ENCODE results near the gene OGDHL.
"Not testable (repeated sequence)": the region's sequence is repeated elsewhere in the genome, so short reads cannot be mapped to it uniquely, and the experiment has no call there.

OGDHL gene

GRCh38 chr10:49758249-49758930, 3.7 kb downstream of the OGDHL start:
- no peak for TF ChIP-seq CTCF (conservative IDR thresholded peaks at IDR 0.05; ENCODE audit: low read depth, low read length)
- no peak for DNase-seq (ENCODE audit: low read depth)
- H3K4me3 ChIP-seq (ENCODE audit: low read depth, low read length): no peak overlapping the region

- DNase-seq (ENCODE audit: low read depth): no peak
- no peak overlapping the region for H3K4me3 ChIP-seq (ENCODE audit: low read depth, low read length)
- TF ChIP-seq CTCF (conservative IDR thresholded peaks at IDR 0.05; ENCODE audit: low read depth, low read length): no peak
These were observed 5.5 kb downstream of the OGDHL start for GRCh38 chr10:49756641-49757040.

- no peak for TF ChIP-seq CTCF (conservative IDR thresholded peaks at IDR 0.05; ENCODE audit: low read depth, low read length)
- no peak overlapping the region for H3K4me3 ChIP-seq (ENCODE audit: low read depth, low read length)
- no peak for DNase-seq (ENCODE audit: low read depth)
These were observed 6.1 kb downstream of the OGDHL start for GRCh38 chr10:49756031-49756430.

GRCh38 chr10:49754951-49755350, 7.2 kb downstream of the OGDHL start:
- not testable (repeated sequence) for H3K4me3 ChIP-seq (ENCODE audit: low read depth, low read length); DNase-seq (ENCODE audit: low read depth)

- H3K4me3 ChIP-seq (ENCODE audit: low read depth, low read length): no peak overlapping the region
- no peak for DNase-seq (ENCODE audit: low read depth)
- no peak for TF ChIP-seq CTCF (conservative IDR thresholded peaks at IDR 0.05; ENCODE audit: low read depth, low read length)
These were observed 9.5 kb downstream of the OGDHL start for GRCh38 chr10:49752584-49752983.

GRCh38 chr10:49751636-49752510, 10.2 kb downstream of the OGDHL start:
- no peak overlapping the region for H3K4me3 ChIP-seq (ENCODE audit: low read depth, low read length)
- no peak for TF ChIP-seq CTCF (conservative IDR thresholded peaks at IDR 0.05; ENCODE audit: low read depth, low read length)

GRCh38 chr10:49751216-49751615, 10.9 kb downstream of the OGDHL start:
- no peak overlapping the region for H3K4me3 ChIP-seq (ENCODE audit: low read depth, low read length)
- TF ChIP-seq CTCF (conservative IDR thresholded peaks at IDR 0.05; ENCODE audit: low read depth, low read length): no peak
- DNase-seq (ENCODE audit: low read depth): no peak

More at GRCh38 chr10:49751636-49752510, 10.2 kb downstream of the OGDHL start:
- DNase-seq (ENCODE audit: low read depth): no peak
